HEK293 (cell line): Measurements from ENCODE around the gene TPM2.

Source experiments
- SETDB1 ChIP-seq: IDR thresholded peaks from one replicate; pipeline ENCODE4 v1.6.1; 2017; ENCODE audit warnings: mild to moderate bottlenecking, low read length, moderate library complexity, mixed read lengths; ENCODE audit not compliant: insufficient read length
- ZBTB17 ChIP-seq: fragments of 450-650 bp; formaldehyde crosslinking; IDR thresholded peaks from 2 replicates; pipeline ENCODE4 v1.5.1; 2016; ENCODE audit warnings: missing biosample characterization, missing genetic modification characterization
- ZBTB21 ChIP-seq: fragments of 450-650 bp; formaldehyde crosslinking; IDR thresholded peaks from 2 replicates; pipeline ENCODE4 v1.5.1; 2017; ENCODE audit warnings: missing biosample characterization, missing genetic modification characterization
- ZFP3 ChIP-seq: fragments of 450-650 bp; formaldehyde crosslinking; IDR thresholded peaks from 2 replicates; pipeline ENCODE4 v1.5.1; 2016; ENCODE audit warnings: low read depth, missing biosample characterization, missing genetic modification characterization
- ZNF157 ChIP-seq: fragments of 450-650 bp; formaldehyde crosslinking; IDR thresholded peaks from 2 replicates; pipeline ENCODE4 v1.5.1; 2016; ENCODE audit warnings: missing biosample characterization, missing genetic modification characterization
- ZNF211 ChIP-seq: fragments of 450-650 bp; formaldehyde crosslinking; IDR thresholded peaks from 2 replicates; pipeline ENCODE4 v1.5.1; 2016; ENCODE audit warnings: low read depth, missing biosample characterization, missing genetic modification characterization
- ZNF221 ChIP-seq: fragments of 450-650 bp; formaldehyde crosslinking; IDR thresholded peaks from 2 replicates; pipeline ENCODE4 v1.5.1; 2017; ENCODE audit warnings: missing biosample characterization, missing genetic modification characterization, borderline replicate concordance
- ZNF423 ChIP-seq: fragments of 450-650 bp; formaldehyde crosslinking; IDR thresholded peaks from 2 replicates; pipeline ENCODE4 v1.5.1; 2016; ENCODE audit warnings: missing biosample characterization, missing genetic modification characterization
- ZNF660 ChIP-seq: fragments of 450-650 bp; IDR thresholded peaks from 2 replicates; pipeline ENCODE4 v1.5.1; 2018; ENCODE audit warnings: missing biosample characterization, mild to moderate bottlenecking, missing genetic modification characterization
- ZNF768 ChIP-seq: fragments of 450-650 bp; formaldehyde crosslinking; IDR thresholded peaks from 2 replicates; pipeline ENCODE4 v1.5.1; 2018; ENCODE audit warnings: missing biosample characterization, mild to moderate bottlenecking, missing genetic modification characterization
- ZSCAN30 ChIP-seq: fragments of 450-650 bp; IDR thresholded peaks from 2 replicates; pipeline ENCODE4 v1.5.1; 2018; ENCODE audit warnings: missing biosample characterization, mild to moderate bottlenecking, missing genetic modification characterization, moderate library complexity
- TF ChIP-seq, protein P1 (sequence below): fragments of 450-650 bp; formaldehyde crosslinking; IDR thresholded peaks from 2 replicates; pipeline ENCODE4 v1.5.1; 2016; ENCODE audit warnings: missing biosample characterization, missing genetic modification characterization
- TF ChIP-seq, protein P2 (sequence below): fragments of 450-650 bp; formaldehyde crosslinking; IDR thresholded peaks from 2 replicates; pipeline ENCODE4 v1.5.1; 2016; ENCODE audit warnings: missing biosample characterization, missing genetic modification characterization
- TF ChIP-seq, protein P3 (sequence below): fragments of 450-650 bp; formaldehyde crosslinking; conservative IDR thresholded peaks from 2 replicates; pipeline ENCODE4 v1.5.1; 2016; ENCODE audit warnings: low read depth, missing biosample characterization, missing genetic modification characterization

DNA sequence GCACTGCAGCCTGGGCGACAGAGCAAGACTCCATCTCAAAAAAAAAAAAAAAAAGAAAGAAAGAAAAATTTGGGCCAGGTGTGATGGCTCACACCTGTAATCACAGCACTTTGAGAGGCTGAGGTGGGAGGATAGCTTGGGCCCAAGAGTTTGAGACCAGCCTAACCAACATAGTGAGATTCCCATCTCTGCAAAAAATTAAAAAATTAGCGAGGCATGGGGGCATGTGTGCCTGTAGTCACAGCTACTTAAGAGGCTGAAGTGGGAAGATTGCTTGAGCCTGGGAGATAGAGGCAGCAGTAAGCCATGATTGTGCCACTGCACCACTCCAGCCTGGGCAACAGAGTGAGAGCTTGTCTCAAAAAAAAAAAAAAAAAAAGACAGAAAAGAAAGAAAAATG, 36.1 kb downstream of the TPM2 start:
- TF ChIP-seq, protein P1, sequence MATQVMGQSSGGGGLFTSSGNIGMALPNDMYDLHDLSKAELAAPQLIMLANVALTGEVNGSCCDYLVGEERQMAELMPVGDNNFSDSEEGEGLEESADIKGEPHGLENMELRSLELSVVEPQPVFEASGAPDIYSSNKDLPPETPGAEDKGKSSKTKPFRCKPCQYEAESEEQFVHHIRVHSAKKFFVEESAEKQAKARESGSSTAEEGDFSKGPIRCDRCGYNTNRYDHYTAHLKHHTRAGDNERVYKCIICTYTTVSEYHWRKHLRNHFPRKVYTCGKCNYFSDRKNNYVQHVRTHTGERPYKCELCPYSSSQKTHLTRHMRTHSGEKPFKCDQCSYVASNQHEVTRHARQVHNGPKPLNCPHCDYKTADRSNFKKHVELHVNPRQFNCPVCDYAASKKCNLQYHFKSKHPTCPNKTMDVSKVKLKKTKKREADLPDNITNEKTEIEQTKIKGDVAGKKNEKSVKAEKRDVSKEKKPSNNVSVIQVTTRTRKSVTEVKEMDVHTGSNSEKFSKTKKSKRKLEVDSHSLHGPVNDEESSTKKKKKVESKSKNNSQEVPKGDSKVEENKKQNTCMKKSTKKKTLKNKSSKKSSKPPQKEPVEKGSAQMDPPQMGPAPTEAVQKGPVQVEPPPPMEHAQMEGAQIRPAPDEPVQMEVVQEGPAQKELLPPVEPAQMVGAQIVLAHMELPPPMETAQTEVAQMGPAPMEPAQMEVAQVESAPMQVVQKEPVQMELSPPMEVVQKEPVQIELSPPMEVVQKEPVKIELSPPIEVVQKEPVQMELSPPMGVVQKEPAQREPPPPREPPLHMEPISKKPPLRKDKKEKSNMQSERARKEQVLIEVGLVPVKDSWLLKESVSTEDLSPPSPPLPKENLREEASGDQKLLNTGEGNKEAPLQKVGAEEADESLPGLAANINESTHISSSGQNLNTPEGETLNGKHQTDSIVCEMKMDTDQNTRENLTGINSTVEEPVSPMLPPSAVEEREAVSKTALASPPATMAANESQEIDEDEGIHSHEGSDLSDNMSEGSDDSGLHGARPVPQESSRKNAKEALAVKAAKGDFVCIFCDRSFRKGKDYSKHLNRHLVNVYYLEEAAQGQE (tag by site-specific recombination), result no peak
- TF ChIP-seq SETDB1 (no peak), ZBTB17 (tag by site-specific recombination) (no peak), ZNF768 (tag by site-specific recombination) (no peak), ZNF211 (tag by site-specific recombination) (no peak), ZFP3 (tag by site-specific recombination) (no peak), ZNF423 (tag by site-specific recombination) (no peak), ZNF660 (no peak), ZBTB21 (tag by site-specific recombination) (no peak), ZSCAN30 (tag by site-specific recombination) (no peak), ZNF221 (no peak), ZNF157 (tag by site-specific recombination) (no peak)
- TF ChIP-seq, protein P2, sequence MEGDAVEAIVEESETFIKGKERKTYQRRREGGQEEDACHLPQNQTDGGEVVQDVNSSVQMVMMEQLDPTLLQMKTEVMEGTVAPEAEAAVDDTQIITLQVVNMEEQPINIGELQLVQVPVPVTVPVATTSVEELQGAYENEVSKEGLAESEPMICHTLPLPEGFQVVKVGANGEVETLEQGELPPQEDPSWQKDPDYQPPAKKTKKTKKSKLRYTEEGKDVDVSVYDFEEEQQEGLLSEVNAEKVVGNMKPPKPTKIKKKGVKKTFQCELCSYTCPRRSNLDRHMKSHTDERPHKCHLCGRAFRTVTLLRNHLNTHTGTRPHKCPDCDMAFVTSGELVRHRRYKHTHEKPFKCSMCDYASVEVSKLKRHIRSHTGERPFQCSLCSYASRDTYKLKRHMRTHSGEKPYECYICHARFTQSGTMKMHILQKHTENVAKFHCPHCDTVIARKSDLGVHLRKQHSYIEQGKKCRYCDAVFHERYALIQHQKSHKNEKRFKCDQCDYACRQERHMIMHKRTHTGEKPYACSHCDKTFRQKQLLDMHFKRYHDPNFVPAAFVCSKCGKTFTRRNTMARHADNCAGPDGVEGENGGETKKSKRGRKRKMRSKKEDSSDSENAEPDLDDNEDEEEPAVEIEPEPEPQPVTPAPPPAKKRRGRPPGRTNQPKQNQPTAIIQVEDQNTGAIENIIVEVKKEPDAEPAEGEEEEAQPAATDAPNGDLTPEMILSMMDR, result no peak
- TF ChIP-seq, protein P3, sequence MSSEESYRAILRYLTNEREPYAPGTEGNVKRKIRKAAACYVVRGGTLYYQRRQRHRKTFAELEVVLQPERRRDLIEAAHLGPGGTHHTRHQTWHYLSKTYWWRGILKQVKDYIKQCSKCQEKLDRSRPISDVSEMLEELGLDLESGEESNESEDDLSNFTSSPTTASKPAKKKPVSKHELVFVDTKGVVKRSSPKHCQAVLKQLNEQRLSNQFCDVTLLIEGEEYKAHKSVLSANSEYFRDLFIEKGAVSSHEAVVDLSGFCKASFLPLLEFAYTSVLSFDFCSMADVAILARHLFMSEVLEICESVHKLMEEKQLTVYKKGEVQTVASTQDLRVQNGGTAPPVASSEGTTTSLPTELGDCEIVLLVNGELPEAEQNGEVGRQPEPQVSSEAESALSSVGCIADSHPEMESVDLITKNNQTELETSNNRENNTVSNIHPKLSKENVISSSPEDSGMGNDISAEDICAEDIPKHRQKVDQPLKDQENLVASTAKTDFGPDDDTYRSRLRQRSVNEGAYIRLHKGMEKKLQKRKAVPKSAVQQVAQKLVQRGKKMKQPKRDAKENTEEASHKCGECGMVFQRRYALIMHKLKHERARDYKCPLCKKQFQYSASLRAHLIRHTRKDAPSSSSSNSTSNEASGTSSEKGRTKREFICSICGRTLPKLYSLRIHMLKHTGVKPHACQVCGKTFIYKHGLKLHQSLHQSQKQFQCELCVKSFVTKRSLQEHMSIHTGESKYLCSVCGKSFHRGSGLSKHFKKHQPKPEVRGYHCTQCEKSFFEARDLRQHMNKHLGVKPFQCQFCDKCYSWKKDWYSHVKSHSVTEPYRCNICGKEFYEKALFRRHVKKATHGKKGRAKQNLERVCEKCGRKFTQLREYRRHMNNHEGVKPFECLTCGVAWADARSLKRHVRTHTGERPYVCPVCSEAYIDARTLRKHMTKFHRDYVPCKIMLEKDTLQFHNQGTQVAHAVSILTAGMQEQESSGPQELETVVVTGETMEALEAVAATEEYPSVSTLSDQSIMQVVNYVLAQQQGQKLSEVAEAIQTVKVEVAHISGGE (tag by site-specific recombination), result no peak
